Measurements from ENCODE around the gene GABRG3.

- TF ChIP-seq CTCF (IDR thresholded peaks at IDR 0.05; ENCODE audit: extremely low read depth in 1 of 2, insufficient read depth in 1 of 2, low read depth in 1 of 2, low read length in 2 of 2) = no peak
- TF ChIP-seq FOS (IDR thresholded peaks at IDR 0.05; ENCODE audit: borderline replicate concordance, insufficient read depth, low read length) = no peak
- no peak for TF ChIP-seq POLR2AphosphoS5 (IDR thresholded peaks at IDR 0.05; ENCODE audit: insufficient read depth, low read depth, low read length)
- TF ChIP-seq POLR2A (IDR thresholded peaks at IDR 0.05; ENCODE audit: low read depth, low read length) = no peak
- TF ChIP-seq GATA2 (IDR thresholded peaks at IDR 0.05; ENCODE audit: insufficient read depth, insufficient read length, low read depth, low read length) = no peak
Measured at GRCh38 chr15:26935322-26935721, 35.7 kb upstream of the GABRG3 start.

All from endothelial cell of umbilical vein (primary cell).